Endodermal cell (in vitro differentiated cells): Measurements from ENCODE around the gene KRTAP6-2. TPM values are rescaled to one million over a fixed set of nuclear protein-coding genes. Genes with fewer than 3 reads are reported as not detected.

ENCODE experiments used
- DNase-seq: peaks from one replicate; pipeline ENCODE4 v3.0.0-alpha.2; 2017
- H3K27ac ChIP-seq: 2 replicates; pipeline ENCODE4 v1.5.1; 2013; ENCODE audit warnings: mild to moderate bottlenecking, low read depth, low read length, moderate library complexity
- H3K27me3 ChIP-seq: 2 replicates; pipeline ENCODE4 v1.6.1; 2013; ENCODE audit warnings: mild to moderate bottlenecking, low read length, moderate library complexity; ENCODE audit not compliant: insufficient read depth, control insufficient read depth, poor library complexity, severe bottlenecking
- H3K36me3 ChIP-seq: 2 replicates; pipeline ENCODE4 v1.7.0; 2013; ENCODE audit warnings: mild to moderate bottlenecking, low read length, moderate library complexity; ENCODE audit not compliant: control insufficient read depth, insufficient read depth
- H3K4me1 ChIP-seq: one replicate; pipeline ENCODE4 v1.7.0; 2013; ENCODE audit warnings: low read length; ENCODE audit not compliant: control insufficient read depth, insufficient read depth
- H3K4me3 ChIP-seq: 2 replicates; pipeline ENCODE4 v1.5.1; 2013; ENCODE audit warnings: mild to moderate bottlenecking, low read length, moderate library complexity
- H3K9ac ChIP-seq: 2 replicates; pipeline ENCODE4 v1.6.1; 2013; ENCODE audit warnings: mild to moderate bottlenecking, low read length, moderate library complexity; ENCODE audit not compliant: poor library complexity, severe bottlenecking; ENCODE audit errors: extremely low read depth
- H3K9me3 ChIP-seq: 2 replicates; pipeline ENCODE4 v1.6.1; 2013; ENCODE audit warnings: mild to moderate bottlenecking, low read length, moderate library complexity; ENCODE audit not compliant: control insufficient read depth
- H3K27ac Mint-ChIP-seq: 2 replicates; pipeline ENCODE4 v1.8.0; 2020; ENCODE audit warnings: mixed read lengths
- H3K27me3 Mint-ChIP-seq: 2 replicates; pipeline ENCODE4 v1.8.0; 2021; ENCODE audit warnings: mild to moderate bottlenecking, mixed read lengths; ENCODE audit not compliant: insufficient read depth
- H3K36me3 Mint-ChIP-seq: 2 replicates; pipeline ENCODE4 v1.8.0; 2020; ENCODE audit warnings: low read depth, mixed read lengths
- H3K4me1 Mint-ChIP-seq: 2 replicates; pipeline ENCODE4 v1.8.0; 2020; ENCODE audit warnings: mixed read lengths
- H3K4me3 Mint-ChIP-seq: 2 replicates; pipeline ENCODE4 v1.8.0; 2020; ENCODE audit warnings: mild to moderate bottlenecking, moderate library complexity, mixed read lengths
- H3K9me3 Mint-ChIP-seq: 2 replicates; pipeline ENCODE4 v1.8.0; 2020; ENCODE audit warnings: mild to moderate bottlenecking, mixed read lengths
- CTCF ChIP-seq: fragments of 200-600 bp; sonication (generic); conservative IDR thresholded peaks from 2 replicates; pipeline ENCODE4 v1.5.0; 2021; ENCODE audit warnings: antibody characterized with exemption, mild to moderate bottlenecking
- WGBS, 2 experiments: methylation state at CpG; one replicate each; pipeline versions ENCODE4 v1.1.5 to v1.1.7; 2013; ENCODE audit warnings: missing lambda C conversion rate in 2 of 2, mixed read lengths in 1 of 2; ENCODE audit not compliant: insufficient coverage in 1 of 2, insufficient read length in 1 of 2; 5-methylcytosine and 5-hydroxymethylcytosine counted together
- total RNA-seq, 2 donors: library from RNA; stranded (reverse); fragmentation: NEBNext Ultra II Directional in 1 of 2; extraction: Animal tissue kit (Norgen Biotek cat#: 25700) in 1 of 2; gene quantifications; 2 replicates in 1 of 2; 3 replicates in 1 of 2; pipeline ENCODE4 v1.2.1, GENCODE V29; 2021

Gene KRTAP6-2
- total RNA-seq, 2 donors from 2014 or later: not detected

DNA sequence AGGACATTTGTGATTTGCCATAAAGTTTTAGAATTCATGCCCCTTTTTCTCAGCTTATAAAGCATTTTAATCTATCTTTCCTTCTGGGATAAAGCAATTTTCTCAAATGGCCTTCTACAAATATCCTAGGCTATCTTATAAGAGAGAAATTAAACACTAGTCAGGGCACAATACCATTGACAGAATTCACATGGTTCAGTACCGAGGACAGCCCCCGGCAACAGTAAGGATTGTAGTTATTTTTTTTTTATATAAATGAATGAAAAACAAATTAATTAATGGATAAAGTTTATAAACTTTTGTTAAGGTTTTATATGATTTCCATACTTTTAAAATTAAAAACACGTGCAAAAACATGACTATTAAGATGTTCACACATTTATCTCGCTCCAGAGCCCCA, 29.4 kb upstream of the KRTAP6-2 start:
- Mint-ChIP-seq H3K27me3 (no peaks in the 10 kb centered on the region), H3K9me3 (peaks cover 48% of the 10 kb centered on the region), H3K4me3 (no peak overlapping the region), H3K4me1 (no peaks in the 10 kb centered on the region), H3K36me3 (no peaks in the 10 kb centered on the region), H3K27ac (no peak overlapping the region)
- no peak overlapping the region for H3K4me3 ChIP-seq
- TF ChIP-seq CTCF: no peak
- no peaks in the 10 kb centered on the region for H3K9me3 ChIP-seq
- no peak overlapping the region for H3K9ac ChIP-seq
- no peaks in the 10 kb centered on the region for H3K4me1 ChIP-seq
- no peaks in the 10 kb centered on the region for H3K27me3 ChIP-seq
- H3K36me3 ChIP-seq: no peaks in the 10 kb centered on the region
- WGBS, 2 experiments: 56% methylated on average over 2 of the region's 4 CpGs; no CpG with 5 or more reads in 1 of the 2 experiments
- no peak for DNase-seq
- no peak overlapping the region for H3K27ac ChIP-seq

DNA sequence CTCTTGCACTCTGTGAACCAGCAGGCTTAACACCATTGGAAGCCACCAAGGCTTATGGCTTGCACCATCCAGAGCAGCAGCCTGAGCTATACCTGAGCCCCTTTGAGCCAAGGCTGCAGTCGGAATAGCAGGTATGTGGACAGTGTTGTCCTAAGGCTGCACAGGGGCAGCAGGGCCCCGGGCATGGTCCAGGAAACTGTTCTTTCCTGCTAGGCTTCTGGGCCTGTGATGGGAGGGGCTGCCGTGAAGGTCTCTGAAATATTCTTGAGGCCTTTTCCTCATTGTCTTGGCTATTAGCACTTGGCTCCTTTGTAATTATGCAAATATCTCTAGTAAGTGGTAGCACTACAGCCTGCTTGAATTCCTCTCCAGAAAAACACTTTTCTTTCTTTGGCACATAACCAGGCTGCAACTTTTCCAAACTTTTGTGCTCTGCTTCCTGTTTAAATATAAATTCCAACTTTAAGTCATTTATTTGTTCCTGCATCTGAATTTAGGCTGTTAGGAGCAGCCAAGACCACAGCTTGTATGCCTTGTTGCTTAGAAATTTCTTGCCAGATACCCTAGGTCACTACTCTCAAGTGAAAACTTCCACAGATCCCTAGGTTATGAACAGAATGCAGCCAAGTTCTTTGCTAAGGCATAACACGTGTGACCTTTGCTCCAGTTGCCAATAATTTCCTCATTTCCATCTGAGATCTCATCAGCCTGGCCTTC, 26.9 kb upstream of the KRTAP6-2 start:
- no peaks in the 10 kb centered on the region for H3K4me1 ChIP-seq
- 86 to 88% methylated on average over 3 to 4 of the region's 4 CpGs for WGBS, 2 experiments
- no peak overlapping the region for H3K9ac ChIP-seq
- H3K27ac ChIP-seq: no peak overlapping the region
- Mint-ChIP-seq H3K27ac (no peak overlapping the region), H3K9me3 (peaks cover 37% of the 10 kb centered on the region), H3K27me3 (no peaks in the 10 kb centered on the region), H3K36me3 (no peaks in the 10 kb centered on the region), H3K4me1 (no peaks in the 10 kb centered on the region), H3K4me3 (no peak overlapping the region)
- H3K27me3 ChIP-seq: no peaks in the 10 kb centered on the region
- no peaks in the 10 kb centered on the region for H3K9me3 ChIP-seq
- TF ChIP-seq CTCF: no peak
- DNase-seq: no peak
- no peaks in the 10 kb centered on the region for H3K36me3 ChIP-seq
- H3K4me3 ChIP-seq: no peak overlapping the region

- Histone ChIP-seq H3K9ac (no peak overlapping the region), H3K9me3 (no peaks in the 10 kb centered on the region), H3K4me3 (no peak overlapping the region), H3K4me1 (no peaks in the 10 kb centered on the region), H3K27ac (no peak overlapping the region), H3K36me3 (no peaks in the 10 kb centered on the region), H3K27me3 (no peaks in the 10 kb centered on the region)
- no peak for TF ChIP-seq CTCF
- H3K4me3 Mint-ChIP-seq: no peak overlapping the region
- no peaks in the 10 kb centered on the region for H3K36me3 Mint-ChIP-seq
- H3K4me1 Mint-ChIP-seq: no peaks in the 10 kb centered on the region
- peaks cover 37% of the 10 kb centered on the region for H3K9me3 Mint-ChIP-seq
- 82 to 88% methylated on average over 2 to 3 of the region's 3 CpGs for WGBS, 2 experiments
- no peaks in the 10 kb centered on the region for H3K27me3 Mint-ChIP-seq
- H3K27ac Mint-ChIP-seq: no peak overlapping the region
- DNase-seq: no peak
Measured at GRCh38 chr21:30623362-30623761, 24.7 kb upstream of the KRTAP6-2 start.
